Stimulated activated naive CD8-positive, alpha-beta T cell treated with anti-CD3 and anti-CD28 coated beads, Interleukin-15, Interleukin-2, amounts not matched to agents 100 ng/mL and 50 ng/mL, for 24 hours (primary cell): ENCODE data around the gene NKD2.
"Not testable (repeated sequence)": the region's sequence is repeated elsewhere in the genome, so short reads cannot be mapped to it uniquely, and the experiment has no call there.

ENCODE experiments used
- H3K27ac Mint-ChIP-seq: one replicate; pipeline ENCODE4 v1.8.0; 2021; ENCODE audit warnings: mild to moderate bottlenecking, mixed read lengths
- H3K27me3 Mint-ChIP-seq: one replicate; pipeline ENCODE4 v1.8.0; 2021; ENCODE audit warnings: mixed read lengths
- H3K36me3 Mint-ChIP-seq: one replicate; pipeline ENCODE4 v1.8.0; 2021; ENCODE audit warnings: low read depth, mixed read lengths
- H3K4me1 Mint-ChIP-seq: one replicate; pipeline ENCODE4 v1.8.0; 2021; ENCODE audit warnings: low read depth, mixed read lengths
- H3K4me3 Mint-ChIP-seq: one replicate; pipeline ENCODE4 v1.8.0; 2021; ENCODE audit warnings: mild to moderate bottlenecking, mixed read lengths
- H3K9me3 Mint-ChIP-seq: one replicate; pipeline ENCODE4 v1.8.0; 2021; ENCODE audit warnings: mixed read lengths

The NKD2 gene

DNA sequence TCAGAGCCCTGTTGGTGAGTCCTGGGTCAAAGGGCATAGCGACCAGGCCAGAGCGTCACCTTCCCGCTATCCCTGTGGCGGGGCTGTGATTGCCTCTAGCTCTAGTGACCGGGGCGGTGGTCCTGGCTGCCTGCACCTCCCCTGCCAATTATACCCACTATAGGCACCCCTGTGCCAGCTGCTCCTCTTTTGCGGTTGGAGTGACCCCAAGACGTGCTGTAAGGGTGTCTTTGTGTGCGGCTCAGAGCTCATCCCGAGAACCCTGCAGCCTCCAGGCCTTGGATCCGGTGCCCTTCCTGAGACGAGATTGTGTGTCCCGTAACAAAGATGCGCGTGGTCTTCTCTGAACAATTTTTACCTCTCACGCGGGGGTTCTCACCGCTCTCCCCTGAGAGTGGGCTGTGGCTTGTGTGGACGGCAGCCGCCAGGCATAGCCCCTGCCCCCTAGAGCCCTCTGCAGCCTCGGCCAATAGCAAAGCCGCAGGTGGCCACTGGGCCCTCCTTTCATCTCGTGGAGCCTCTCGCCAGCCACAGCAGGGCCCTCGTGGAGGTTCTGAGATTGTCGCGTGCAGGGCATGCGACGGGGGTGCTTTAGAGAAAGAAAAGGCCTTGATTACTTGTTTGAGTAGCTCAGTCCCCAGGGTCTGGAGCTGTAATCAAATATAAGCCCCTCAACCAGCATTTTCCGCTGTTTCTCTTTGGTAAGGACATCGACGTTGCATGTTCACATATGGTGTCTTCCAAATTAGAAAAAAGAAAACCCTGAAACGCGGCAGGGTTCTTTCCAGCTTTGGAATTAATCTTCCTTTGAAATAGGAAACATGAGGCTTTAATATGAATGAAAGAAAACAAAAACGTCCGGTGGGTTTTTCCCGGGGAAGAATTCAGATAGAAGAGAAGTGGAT, 10.7 kb downstream of the NKD2 start:
- Mint-ChIP-seq H3K36me3 (no peaks in the 10 kb centered on the region), H3K4me1 (no peaks in the 10 kb centered on the region), H3K4me3 (no peak overlapping the region), H3K27me3 (no peaks in the 10 kb centered on the region), H3K9me3 (no peaks in the 10 kb centered on the region), H3K27ac (no peak overlapping the region)

DNA sequence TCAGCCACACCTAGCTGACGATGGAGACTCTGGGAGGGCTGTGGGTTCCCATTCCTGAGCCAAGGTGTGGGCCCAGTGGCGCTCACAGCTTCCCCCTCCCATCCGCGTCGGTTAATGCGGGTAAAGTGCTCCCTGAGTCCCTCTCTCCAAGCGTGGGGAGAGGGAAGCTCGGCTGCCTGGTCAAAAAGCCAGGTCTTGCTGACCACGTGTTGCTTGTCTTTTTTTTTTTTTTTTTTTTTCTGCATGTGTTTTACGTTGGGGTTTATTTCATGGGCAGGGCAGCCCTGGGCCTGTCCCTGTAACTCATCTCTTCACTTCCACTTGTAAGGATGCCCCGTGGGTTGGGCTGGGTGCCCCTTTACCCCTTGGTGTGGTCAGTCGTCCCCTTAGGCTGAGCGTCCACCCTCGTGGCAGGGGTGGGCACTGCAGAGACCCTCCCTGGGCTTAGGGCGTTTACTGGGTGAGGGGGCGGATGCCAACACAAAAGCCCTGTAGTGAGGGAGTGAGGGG, 11.9 kb downstream of the NKD2 start:
- H3K4me1 Mint-ChIP-seq: no peaks in the 10 kb centered on the region
- H3K27ac Mint-ChIP-seq: no peak overlapping the region
- H3K36me3 Mint-ChIP-seq: no peaks in the 10 kb centered on the region
- no peak overlapping the region for H3K4me3 Mint-ChIP-seq
- no peaks in the 10 kb centered on the region for H3K27me3 Mint-ChIP-seq
- H3K9me3 Mint-ChIP-seq: no peaks in the 10 kb centered on the region

DNA sequence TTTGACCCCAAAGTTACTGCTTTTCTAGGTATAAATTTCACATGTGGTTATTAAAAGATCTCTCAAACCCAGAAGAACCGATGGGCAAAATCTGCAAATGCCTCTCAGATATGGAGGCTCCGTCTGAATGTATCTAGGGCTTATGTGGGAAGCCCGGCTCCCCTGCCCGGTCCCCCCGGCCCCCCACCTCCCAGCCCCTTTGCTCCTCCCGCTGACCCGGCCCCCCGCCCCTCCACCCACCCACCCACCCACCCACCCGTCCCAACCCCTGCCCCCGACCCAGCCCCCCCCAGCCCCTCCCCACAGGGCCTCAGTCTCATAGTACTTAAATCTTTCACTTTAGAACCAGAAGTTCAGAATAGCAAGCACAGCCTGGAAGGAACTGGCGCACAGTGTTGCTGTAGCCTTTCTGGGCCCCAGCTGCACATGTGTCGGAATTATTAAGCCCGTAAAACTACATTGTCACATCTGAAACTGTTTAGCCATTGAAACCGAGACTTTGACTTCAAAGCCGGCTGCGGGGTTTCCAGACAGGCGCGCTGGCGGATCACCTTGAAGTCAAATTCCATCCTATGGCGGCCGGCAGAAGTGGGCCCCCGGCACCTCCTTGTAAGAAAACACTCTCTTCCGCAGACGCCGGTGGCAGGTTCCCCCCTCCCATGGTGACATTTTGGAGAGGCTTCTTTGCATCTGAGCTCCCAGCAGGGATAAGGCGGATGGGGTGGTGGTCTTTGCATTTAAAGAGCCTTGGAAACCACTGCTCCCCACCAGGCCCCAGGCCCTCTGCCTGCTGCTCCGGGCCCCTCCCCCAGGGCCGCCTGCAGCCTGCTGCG, 12.8 kb downstream of the NKD2 start:
- Mint-ChIP-seq H3K27me3 (no peaks in the 10 kb centered on the region), H3K9me3 (no peaks in the 10 kb centered on the region), H3K36me3 (no peaks in the 10 kb centered on the region), H3K4me3 (no peak overlapping the region), H3K4me1 (no peaks in the 10 kb centered on the region), H3K27ac (no peak overlapping the region)

DNA sequence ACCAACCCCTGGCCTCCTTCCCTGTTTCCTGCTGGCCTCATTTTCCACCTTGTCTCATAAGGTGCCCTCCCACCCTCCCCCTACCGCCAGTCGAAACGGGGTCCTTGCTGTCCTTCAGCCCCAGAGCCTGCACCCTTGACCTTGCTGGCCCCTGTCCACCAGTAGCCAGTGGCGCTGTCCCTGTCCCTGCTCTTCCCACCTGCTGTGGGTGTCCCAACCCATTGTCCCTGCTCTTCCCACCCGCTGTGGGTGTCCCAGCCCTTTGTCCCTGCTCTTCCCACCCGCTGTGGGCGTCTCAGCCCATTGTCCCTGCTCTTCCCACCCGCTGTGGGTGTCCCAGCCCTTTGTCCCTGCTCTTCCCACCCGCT, 13.4 kb downstream of the NKD2 start:
- H3K27me3 Mint-ChIP-seq, H3K27ac Mint-ChIP-seq, H3K36me3 Mint-ChIP-seq, H3K9me3 Mint-ChIP-seq, H3K4me1 Mint-ChIP-seq, H3K4me3 Mint-ChIP-seq: not testable (repeated sequence)

DNA sequence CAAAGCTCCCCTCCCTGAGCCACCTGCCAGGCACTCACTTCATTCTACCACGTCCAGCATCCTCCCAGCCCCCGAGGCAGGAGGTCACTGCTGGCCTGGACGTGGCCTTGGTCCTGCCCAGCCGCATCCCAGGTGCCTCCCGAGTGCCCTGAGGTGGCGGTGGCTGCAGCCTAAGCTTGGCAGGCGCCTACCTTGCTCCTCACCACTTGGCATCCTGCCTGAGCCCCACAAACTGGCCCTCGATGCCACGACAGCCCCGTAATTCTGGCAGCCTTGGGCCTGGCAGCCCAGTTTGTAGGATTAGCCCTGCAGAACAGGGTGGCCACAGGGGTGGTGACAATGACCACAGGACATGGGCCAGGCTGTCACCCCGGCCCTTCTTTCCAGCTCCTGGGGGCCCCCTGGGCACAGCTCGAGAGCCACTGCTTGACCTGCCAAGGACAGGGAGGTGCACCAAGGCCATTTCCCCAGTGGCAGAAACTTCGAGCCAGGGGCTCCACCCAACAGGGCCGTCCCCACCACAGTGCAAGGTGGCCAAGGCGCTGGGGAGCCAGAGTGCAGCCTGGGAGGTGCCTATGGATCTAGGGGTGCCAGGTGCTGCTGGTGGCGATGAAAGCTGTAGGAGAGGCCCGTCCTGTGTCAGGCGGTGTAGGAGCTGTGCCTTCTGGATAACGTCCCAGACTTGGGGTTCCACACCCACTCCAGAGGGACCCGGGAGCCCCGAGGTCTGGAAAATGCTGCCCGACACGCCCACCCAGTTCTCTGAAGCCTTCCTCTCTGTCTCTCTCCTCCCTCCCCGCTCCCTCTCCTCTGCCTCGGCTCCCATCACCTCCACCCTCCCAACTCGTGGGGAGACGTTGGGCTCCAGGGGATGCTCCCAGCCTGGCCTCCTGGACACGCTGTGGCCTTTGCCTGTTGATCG, 18.4 kb downstream of the NKD2 start:
- Mint-ChIP-seq H3K4me1 (no peaks in the 10 kb centered on the region), H3K9me3 (no peaks in the 10 kb centered on the region), H3K27me3 (no peaks in the 10 kb centered on the region)

DNA sequence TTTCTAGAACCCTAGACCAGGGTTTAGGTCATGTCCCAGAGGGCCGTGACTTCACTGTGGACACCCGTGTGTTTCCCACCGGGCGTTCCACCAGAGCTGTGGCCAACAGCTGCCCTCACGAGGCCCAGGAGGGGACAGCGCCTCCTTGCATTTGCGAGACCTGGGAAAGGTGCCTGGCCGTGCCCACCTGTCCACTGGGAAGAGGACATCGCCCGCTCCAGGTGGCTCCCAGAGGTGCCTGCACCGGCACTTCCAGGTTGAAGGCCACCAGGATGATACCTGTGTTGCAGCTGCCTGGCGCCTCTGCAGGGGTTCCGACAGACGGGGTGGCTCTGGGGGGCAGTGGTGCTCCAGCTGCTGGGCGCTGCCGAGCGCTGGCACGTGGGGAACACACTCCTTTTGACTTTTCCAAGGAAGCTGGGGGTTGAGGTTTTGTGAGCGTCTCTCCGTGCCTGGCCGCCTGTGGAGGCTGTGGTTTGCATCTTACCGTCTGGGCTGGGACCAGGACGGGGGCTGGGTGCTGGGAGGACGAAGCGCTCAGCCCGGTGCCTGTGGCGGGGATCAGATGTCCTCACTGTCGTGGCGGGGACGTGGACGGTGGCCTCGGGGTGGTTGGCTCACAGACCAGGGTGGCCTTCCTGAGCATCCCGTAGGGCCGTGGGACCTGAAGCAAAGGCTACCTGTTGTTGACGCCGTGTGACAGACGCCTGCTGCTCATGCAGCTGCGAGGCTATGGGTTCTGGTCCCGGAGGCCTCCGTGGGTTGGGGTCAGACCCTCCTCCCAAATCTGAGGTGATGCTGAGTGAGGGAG, 19.2 kb downstream of the NKD2 start:
- Mint-ChIP-seq H3K36me3 (no peaks in the 10 kb centered on the region), H3K27ac (no peak overlapping the region), H3K27me3 (no peaks in the 10 kb centered on the region), H3K4me1 (no peaks in the 10 kb centered on the region), H3K9me3 (no peaks in the 10 kb centered on the region), H3K4me3 (no peak overlapping the region)

More for the DNA sequence above, 18.4 kb downstream of the NKD2 start:
- no peak overlapping the region for H3K27ac Mint-ChIP-seq
- no peak overlapping the region for H3K4me3 Mint-ChIP-seq
- H3K36me3 Mint-ChIP-seq: no peaks in the 10 kb centered on the region

DNA sequence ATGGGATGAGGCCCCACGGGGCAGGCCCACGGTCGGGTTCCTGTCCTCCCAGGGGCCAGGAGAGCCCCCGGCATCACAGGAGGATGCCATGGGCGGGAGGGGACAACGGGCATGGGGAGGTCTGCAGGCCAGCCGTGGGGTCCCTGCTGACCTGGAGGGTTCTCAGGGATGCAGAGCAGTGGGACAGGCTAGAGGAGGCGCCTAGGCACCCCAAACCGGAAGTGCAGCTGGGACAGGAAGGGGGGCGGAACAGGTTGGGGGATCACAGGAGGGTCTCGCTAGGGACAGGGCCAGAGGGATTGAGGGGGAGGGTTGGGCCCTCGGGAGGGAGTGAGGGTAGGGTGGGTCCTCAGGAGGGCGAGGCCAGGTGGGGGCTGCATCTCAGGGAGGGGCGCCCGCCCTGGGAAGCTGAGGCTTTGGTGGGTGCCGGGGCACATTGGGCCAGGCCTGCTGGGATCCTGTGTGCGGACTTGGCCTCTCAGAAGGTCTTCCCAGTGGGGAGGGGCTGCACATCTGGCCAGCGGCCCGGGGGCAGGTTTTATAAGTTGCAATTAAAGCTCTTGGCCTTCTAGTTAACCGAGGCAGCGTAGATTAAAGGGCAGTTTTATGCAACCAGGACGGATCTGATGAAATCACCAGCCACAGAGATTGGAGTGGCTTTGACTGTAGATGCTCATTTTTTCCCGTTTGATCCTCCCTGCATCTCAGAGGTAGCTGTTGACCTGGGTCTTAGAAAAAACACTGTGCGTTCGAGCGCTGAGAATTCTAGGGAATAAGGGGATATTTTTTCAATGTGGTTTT, 20.1 kb downstream of the NKD2 start:
- Mint-ChIP-seq H3K27ac (no peak overlapping the region), H3K9me3 (no peaks in the 10 kb centered on the region), H3K4me3 (no peak overlapping the region), H3K27me3 (no peaks in the 10 kb centered on the region), H3K36me3 (no peaks in the 10 kb centered on the region), H3K4me1 (no peaks in the 10 kb centered on the region)

DNA sequence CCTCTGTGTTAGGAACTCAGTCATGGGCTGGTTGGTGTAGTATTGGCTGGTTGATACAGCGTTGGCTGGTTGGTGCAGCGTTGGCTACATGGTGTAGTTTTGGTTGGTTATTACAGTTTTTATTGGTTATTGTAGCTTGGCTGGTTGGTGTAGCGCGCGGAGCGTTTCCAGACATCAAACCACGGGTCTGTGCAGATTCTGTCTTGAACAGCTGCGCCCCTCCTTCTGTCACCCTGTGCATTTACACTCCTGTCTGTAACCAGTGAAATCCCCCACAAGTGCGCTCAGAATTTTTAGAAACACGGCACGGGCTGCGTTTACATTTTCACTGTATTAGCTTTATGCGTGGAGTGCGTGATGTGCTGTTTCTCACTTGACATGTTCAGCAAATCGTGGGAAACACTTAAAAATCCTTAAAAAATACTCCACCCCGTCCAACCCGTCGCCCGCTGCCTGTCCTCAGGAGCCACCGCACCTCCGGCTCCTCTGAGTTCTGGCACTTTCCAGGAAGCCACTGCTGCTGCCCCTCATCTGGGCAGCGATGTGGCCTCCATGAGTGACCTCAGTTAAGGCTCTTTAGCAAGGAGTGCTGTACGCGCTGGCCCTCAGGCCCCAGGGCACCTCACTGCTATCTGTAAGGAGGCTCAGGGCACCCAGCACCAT, 20.8 kb downstream of the NKD2 start:
- Mint-ChIP-seq H3K4me3 (no peak overlapping the region), H3K27ac (no peak overlapping the region), H3K9me3 (no peaks in the 10 kb centered on the region), H3K4me1 (no peaks in the 10 kb centered on the region), H3K36me3 (no peaks in the 10 kb centered on the region), H3K27me3 (no peaks in the 10 kb centered on the region)

DNA sequence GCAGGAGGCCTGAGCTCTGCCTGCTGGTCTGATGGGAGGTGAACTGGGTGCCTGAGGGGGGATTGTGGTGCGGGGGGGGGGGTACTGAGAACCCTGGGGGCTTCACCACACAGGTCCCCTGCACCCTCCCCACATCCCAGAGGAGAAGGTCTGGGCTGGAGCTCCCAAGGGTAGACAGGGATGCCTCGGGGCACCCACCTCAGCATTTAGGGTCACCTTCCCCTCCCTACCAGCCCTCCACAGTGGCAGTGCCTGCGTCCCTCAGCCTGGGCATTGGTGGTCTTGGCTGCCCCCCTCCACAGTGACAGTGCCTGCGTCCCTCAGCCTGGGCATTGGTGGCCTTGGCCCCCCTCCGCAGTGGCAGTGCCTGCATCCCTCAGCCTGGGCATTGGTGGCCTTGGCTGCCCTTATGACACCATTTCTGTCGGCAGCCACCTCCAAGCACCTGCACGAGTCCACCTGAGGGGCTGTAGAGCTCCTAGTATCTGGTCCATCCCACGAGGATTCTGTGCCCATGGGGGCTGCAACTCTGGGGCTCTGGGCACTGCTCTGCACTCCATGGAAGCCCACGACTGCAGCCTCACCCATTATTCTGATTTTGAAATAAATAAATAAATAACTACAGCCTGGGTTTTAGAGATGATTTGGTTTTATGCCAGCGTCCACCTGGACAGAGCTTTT, 21.5 kb downstream of the NKD2 start:
- Mint-ChIP-seq H3K36me3 (no peaks in the 10 kb centered on the region), H3K27me3 (no peaks in the 10 kb centered on the region), H3K27ac (no peak overlapping the region), H3K4me3 (no peak overlapping the region), H3K9me3 (no peaks in the 10 kb centered on the region), H3K4me1 (no peaks in the 10 kb centered on the region)

DNA sequence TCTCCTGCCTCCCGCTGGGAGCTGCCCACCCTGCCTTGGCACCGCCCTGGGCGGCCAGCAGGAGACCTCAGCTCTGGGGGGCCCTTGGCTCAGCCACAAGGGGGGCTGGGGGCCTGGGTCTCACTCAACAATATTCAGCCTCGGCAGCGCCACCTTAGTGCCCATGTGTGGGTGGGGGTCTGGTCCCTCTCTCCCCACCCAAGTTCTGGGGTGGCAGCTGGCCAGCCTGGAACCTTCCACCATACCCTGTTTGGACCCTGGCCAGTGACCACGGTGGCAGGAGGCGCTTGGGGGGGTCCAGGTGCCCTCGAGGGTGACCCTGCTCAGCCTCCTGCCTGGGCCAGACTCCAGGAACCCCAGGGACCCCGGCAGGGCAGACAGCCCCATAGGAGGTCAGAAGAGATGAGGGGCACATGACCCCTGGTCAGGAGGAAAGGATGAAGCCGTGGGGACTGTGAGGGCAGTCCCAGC, 22.2 kb downstream of the NKD2 start:
- Mint-ChIP-seq H3K4me3 (no peak overlapping the region), H3K9me3 (no peaks in the 10 kb centered on the region), H3K4me1 (no peaks in the 10 kb centered on the region), H3K27me3 (no peaks in the 10 kb centered on the region), H3K27ac (no peak overlapping the region), H3K36me3 (no peaks in the 10 kb centered on the region)

DNA sequence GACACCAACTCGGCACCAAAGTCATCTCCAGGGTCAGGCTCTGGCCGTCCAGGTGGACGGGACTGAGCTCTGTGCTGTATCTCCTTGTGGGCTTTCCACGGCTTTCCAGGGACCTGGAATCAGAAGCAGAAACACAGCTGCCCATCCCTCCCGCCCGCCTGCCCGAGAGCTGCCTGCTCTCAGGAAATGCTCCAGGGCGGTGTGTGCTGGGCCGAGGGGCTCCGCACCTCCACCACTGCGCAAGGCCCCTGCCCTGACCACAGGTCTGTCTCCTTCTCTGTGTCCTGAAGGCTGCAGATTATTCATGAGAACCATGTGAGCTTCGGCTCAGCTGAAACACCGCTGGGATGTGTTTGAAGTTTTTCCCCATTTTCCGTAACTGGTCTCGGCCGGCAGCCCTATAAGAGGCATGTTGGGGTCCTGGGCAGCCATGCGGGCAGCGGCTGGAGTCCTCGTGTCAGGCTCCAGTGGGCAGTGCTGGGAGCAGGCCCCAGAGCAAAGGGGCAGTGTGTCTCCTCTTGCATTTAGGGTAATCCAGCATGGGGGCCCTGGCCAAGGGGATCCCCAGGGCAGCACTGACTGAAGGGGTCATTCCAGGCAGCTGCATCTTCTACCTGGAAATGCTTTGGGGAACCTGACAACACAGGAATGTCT, 22.8 kb downstream of the NKD2 start:
- Mint-ChIP-seq H3K27ac (no peak overlapping the region), H3K9me3 (no peaks in the 10 kb centered on the region), H3K4me1 (no peaks in the 10 kb centered on the region), H3K36me3 (no peaks in the 10 kb centered on the region), H3K27me3 (no peaks in the 10 kb centered on the region), H3K4me3 (no peak overlapping the region)

DNA sequence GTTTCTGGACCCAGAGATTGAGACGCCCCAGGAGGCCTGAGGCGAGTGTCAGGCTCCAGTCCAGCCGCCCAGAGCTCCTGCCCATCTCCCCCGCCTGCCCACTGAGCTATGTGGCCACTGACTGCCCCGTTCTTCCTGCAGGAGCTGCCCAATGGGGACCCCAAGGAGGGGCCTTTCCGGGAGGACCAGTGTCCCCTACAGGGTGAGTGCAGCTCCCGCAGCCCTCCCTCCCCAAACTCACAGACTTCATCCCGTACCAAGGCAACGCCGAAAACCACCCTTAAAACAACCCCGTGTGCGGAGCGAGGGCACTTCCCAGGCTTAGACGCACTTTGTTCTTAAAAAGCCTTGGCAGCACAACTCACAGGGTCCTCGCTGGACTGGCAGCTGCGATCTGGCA, 23.4 kb downstream of the NKD2 start:
- Mint-ChIP-seq H3K27ac (no peak overlapping the region), H3K27me3 (no peaks in the 10 kb centered on the region), H3K4me1 (no peaks in the 10 kb centered on the region), H3K9me3 (no peaks in the 10 kb centered on the region), H3K4me3 (no peak overlapping the region), H3K36me3 (no peaks in the 10 kb centered on the region)
